H1 (cell line): Measurements from ENCODE around the gene FAM83C. TPM values are rescaled to one million over a fixed set of nuclear protein-coding genes. Genes with fewer than 3 reads are reported as not detected.

ENCODE experiments used
- polyA plus RNA-seq, 7 experiments: library from polyadenylated mRNA; depleted of rRNA in 3 of 7; stranded (reverse) in 5 of 7; unstranded in 2 of 7; fragments of >200 nt in 5 of 7; fragments of 200-250 nt in 2 of 7; gene quantifications; 1 replicate in 5 of 7; 2 replicates in 1 of 7; 4 replicates in 1 of 7; pipeline versions ENCODE4 v1.2.1 to v1.2.3, GENCODE V29; 2011 to 2013; ENCODE audit warnings: missing spikeins in 2 of 7, mixed read lengths in 2 of 7
- total RNA-seq: library from RNA; stranded (reverse); fragmentation: NEBNext Ultra II Directional; extraction: Animal tissue kit (Norgen Biotek cat#: 25700); gene quantifications from 2 replicates; pipeline ENCODE4 v1.2.1, GENCODE V29; 2021

FAM83C gene
- total and polyA plus RNA-seq, 2 of the 8 experiments (the other 6 are each of a cell fraction or from before 2014, with no cell fraction given) = not detected

Other genes starting within 250 kb of the FAM83C start
- 72.7 and 73.1 TPM in 2 replicates for gene TRPC4AP, start 199.6 kb downstream of the FAM83C start, total RNA-seq
- 74.8 and 75.0 TPM in 2 replicates for gene TRPC4AP, start 199.6 kb downstream of the FAM83C start, polyA plus RNA-seq (2011; rRNA removed)
- gene EDEM2, start 145.1 kb downstream of the FAM83C start, total RNA-seq = 19.6 and 21.5 TPM in 2 replicates
- 15.2 and 18.6 TPM in 2 replicates for gene EDEM2, start 145.1 kb downstream of the FAM83C start, polyA plus RNA-seq (2011; rRNA removed)
- gene PROCR, start 120.4 kb downstream of the FAM83C start, total RNA-seq = 19.5 and 21.3 TPM in 2 replicates
- 42.9 and 54.4 TPM in 2 replicates for gene PROCR, start 120.4 kb downstream of the FAM83C start, polyA plus RNA-seq (2011; rRNA removed)
- gene MMP24, start 65.7 kb downstream of the FAM83C start, total RNA-seq = 18.8 and 20.0 TPM in 2 replicates
- gene MMP24, start 65.7 kb downstream of the FAM83C start, polyA plus RNA-seq (2011; rRNA removed) = 21.4 and 27.2 TPM in 2 replicates
- 19.0 and 22.2 TPM in 2 replicates for gene MMP24OS, start 14.3 kb downstream of the FAM83C start, total RNA-seq
- 21.3 and 44.4 TPM in 2 replicates for gene MMP24OS, start 14.3 kb downstream of the FAM83C start, polyA plus RNA-seq (2011; rRNA removed)
- 183 and 184 TPM in 2 replicates for gene EIF6, start 7.7 kb downstream of the FAM83C start, total RNA-seq
- 319 and 374 TPM in 2 replicates for gene EIF6, start 7.7 kb downstream of the FAM83C start, polyA plus RNA-seq (2011; rRNA removed)
- 51.0 and 69.4 TPM in 2 replicates for gene UQCC1, start 119.5 kb upstream of the FAM83C start, total RNA-seq
- gene UQCC1, start 119.5 kb upstream of the FAM83C start, polyA plus RNA-seq (2011; rRNA removed) = 31.2 and 38.0 TPM in 2 replicates
- not detected in 2 replicates for gene GDF5, start 145.8 kb upstream of the FAM83C start, total RNA-seq
- gene GDF5, start 145.8 kb upstream of the FAM83C start, polyA plus RNA-seq (2011; rRNA removed) = 0.03 and 0.05 TPM in 2 replicates
- gene CEP250, start 163.2 kb upstream of the FAM83C start, total RNA-seq = 33.1 and 33.7 TPM in 2 replicates
- 2.6 and 4.6 TPM in 2 replicates for gene CEP250, start 163.2 kb upstream of the FAM83C start, polyA plus RNA-seq (2011; rRNA removed)
- not detected in 2 replicates for gene C20orf173, start 237.2 kb upstream of the FAM83C start, total RNA-seq
- gene C20orf173, start 237.2 kb upstream of the FAM83C start, polyA plus RNA-seq (2011; rRNA removed) = not detected in 2 replicates
- gene ERGIC3, start 249.7 kb upstream of the FAM83C start, total RNA-seq = 174 and 178 TPM in 2 replicates
- 341 and 364 TPM in 2 replicates for gene ERGIC3, start 249.7 kb upstream of the FAM83C start, polyA plus RNA-seq (2011; rRNA removed)